Measurements from ENCODE around the gene NCBP2L. TPM values are rescaled to one million over a fixed set of nuclear protein-coding genes. Genes with fewer than 3 reads are reported as not detected.

NCBP2L gene
- total RNA-seq, 3 donors from 2014 or later (not counting 1 experiment from before 2014, with no cell fraction given), result 0.18 TPM; not detected in 2

- DNase-seq (no peak), ATAC-seq (no peak)
- no peak for TF ChIP-seq CTCF (IDR thresholded peaks at IDR 0.05)
- Histone ChIP-seq H3K27me3 (ENCODE audit: control insufficient read depth, insufficient read depth, low read length) (no peaks in the 10 kb centered on the region), H3K36me3 (ENCODE audit: control insufficient read depth, insufficient read depth, low read length) (no peaks in the 10 kb centered on the region), H3K27ac (ENCODE audit: low read length) (no peak overlapping the region), H3K4me3 (ENCODE audit: low read length) (no peak overlapping the region), H3K4me1 (ENCODE audit: control insufficient read depth, insufficient read depth, low read length) (peaks cover 8% of the 10 kb centered on the region), H3K9me3 (ENCODE audit: control insufficient read depth, insufficient read depth, low read length) (no peaks in the 10 kb centered on the region)
- WGBS (ENCODE audit: insufficient coverage), result 96% methylated on average over 2 of the region's 3 CpGs
- H3K27me3 Mint-ChIP-seq (ENCODE audit: low read depth in 2 of 2), result no peaks in the 10 kb centered on the region
- H3K27ac Mint-ChIP-seq, result no peak overlapping the region
- H3K9me3 Mint-ChIP-seq, result no peaks in the 10 kb centered on the region
- peaks cover 5 to 13% of the 10 kb centered on the region in 2 donors for H3K4me1 Mint-ChIP-seq
- no peaks in the 10 kb centered on the region for H3K36me3 Mint-ChIP-seq
- no peak overlapping the region for H3K4me3 Mint-ChIP-seq
- intact Hi-C loops (cut with micrococcal nuclease), result no loop called here
Observed at GRCh38 chrX:107747596-107748161, 29.9 kb upstream of the NCBP2L start.

GRCh38 chrX:107748506-107748905 is 29.0 kb upstream of the NCBP2L start:
- H3K27ac ChIP-seq (ENCODE audit: low read length), result no peak overlapping the region

GRCh38 chrX:107750263-107750662 is 27.3 kb upstream of the NCBP2L start:
- no peaks in the 10 kb centered on the region for H3K36me3 Mint-ChIP-seq
- TF ChIP-seq CTCF (IDR thresholded peaks at IDR 0.05), result no peak
- no peaks in the 10 kb centered on the region for H3K9me3 Mint-ChIP-seq
- Histone ChIP-seq H3K4me1 (ENCODE audit: control insufficient read depth, insufficient read depth, low read length) (no peaks in the 10 kb centered on the region), H3K27ac (ENCODE audit: low read length) (no peak overlapping the region), H3K9me3 (ENCODE audit: control insufficient read depth, insufficient read depth, low read length) (no peaks in the 10 kb centered on the region), H3K36me3 (ENCODE audit: control insufficient read depth, insufficient read depth, low read length) (no peaks in the 10 kb centered on the region), H3K4me3 (ENCODE audit: low read length) (no peak overlapping the region), H3K27me3 (ENCODE audit: control insufficient read depth, insufficient read depth, low read length) (no peaks in the 10 kb centered on the region)
- peaks cover 0 to 8% of the 10 kb centered on the region in 2 donors for H3K4me1 Mint-ChIP-seq
- DNase-seq, result no peak
- WGBS (ENCODE audit: insufficient coverage), result 100% methylated on average over 4 of the region's 6 CpGs
- intact Hi-C loops (cut with micrococcal nuclease), result no loop called here
- no peaks in the 10 kb centered on the region for H3K27me3 Mint-ChIP-seq (ENCODE audit: low read depth in 2 of 2)
- no peak overlapping the region for H3K27ac Mint-ChIP-seq
- ATAC-seq, result no peak
- no peak overlapping the region for H3K4me3 Mint-ChIP-seq

More at GRCh38 chrX:107748506-107748905, 29.0 kb upstream of the NCBP2L start:
- Histone ChIP-seq H3K4me3 (ENCODE audit: low read length) (no peak overlapping the region), H3K9me3 (ENCODE audit: control insufficient read depth, insufficient read depth, low read length) (no peaks in the 10 kb centered on the region), H3K27me3 (ENCODE audit: control insufficient read depth, insufficient read depth, low read length) (no peaks in the 10 kb centered on the region), H3K36me3 (ENCODE audit: control insufficient read depth, insufficient read depth, low read length) (no peaks in the 10 kb centered on the region), H3K4me1 (ENCODE audit: control insufficient read depth, insufficient read depth, low read length) (no peaks in the 10 kb centered on the region)
- no peak for DNase-seq
- intact Hi-C loops (cut with micrococcal nuclease), result no loop called here
- Mint-ChIP-seq H3K27ac (no peak overlapping the region), H3K4me1 (peaks cover 0 to 9% of the 10 kb centered on the region in 2 donors), H3K27me3 (ENCODE audit: low read depth in 2 of 2) (no peaks in the 10 kb centered on the region), H3K4me3 (no peak overlapping the region), H3K36me3 (no peaks in the 10 kb centered on the region), H3K9me3 (no peaks in the 10 kb centered on the region)
- WGBS (ENCODE audit: insufficient coverage), result 98% methylated on average over 6 of the region's 6 CpGs
- no peak for TF ChIP-seq CTCF (IDR thresholded peaks at IDR 0.05)
- no peak for ATAC-seq

GRCh38 chrX:107750861-107751445 is 26.6 kb upstream of the NCBP2L start:
- Histone ChIP-seq H3K27ac (ENCODE audit: low read length) (no peak overlapping the region), H3K9me3 (ENCODE audit: control insufficient read depth, insufficient read depth, low read length) (no peaks in the 10 kb centered on the region), H3K36me3 (ENCODE audit: control insufficient read depth, insufficient read depth, low read length) (no peaks in the 10 kb centered on the region), H3K27me3 (ENCODE audit: control insufficient read depth, insufficient read depth, low read length) (no peaks in the 10 kb centered on the region), H3K4me3 (ENCODE audit: low read length) (no peak overlapping the region), H3K4me1 (ENCODE audit: control insufficient read depth, insufficient read depth, low read length) (no peaks in the 10 kb centered on the region)
- ATAC-seq (no peak), DNase-seq (no peak)
- no peak for TF ChIP-seq CTCF (IDR thresholded peaks at IDR 0.05)
- no peaks in the 10 kb centered on the region for H3K27me3 Mint-ChIP-seq (ENCODE audit: low read depth in 2 of 2)
- 77% methylated on average over 7 of the region's 7 CpGs for WGBS (ENCODE audit: insufficient coverage)
- H3K9me3 Mint-ChIP-seq, result no peaks in the 10 kb centered on the region
- H3K4me3 Mint-ChIP-seq, result no peak overlapping the region
- intact Hi-C loops (cut with micrococcal nuclease), result no loop called here
- no peaks in the 10 kb centered on the region for H3K36me3 Mint-ChIP-seq
- no peak overlapping the region for H3K27ac Mint-ChIP-seq
- peaks cover 0 to 1% of the 10 kb centered on the region in 2 donors for H3K4me1 Mint-ChIP-seq
